HepG2 (cell line): ENCODE data around the gene FGF19. TPM values are rescaled to one million over a fixed set of nuclear protein-coding genes. Genes with fewer than 3 reads are reported as not detected.

Experiments used
- CHD4 ChIP-seq: fragments of 200-600 bp; sonication (generic); IDR thresholded peaks from 2 replicates; pipeline ENCODE4 v1.7.0; 2017; ENCODE audit warnings: mild to moderate bottlenecking, low read length, borderline replicate concordance
- DNMT1 ChIP-seq: sonication (generic); formaldehyde crosslinking; IDR thresholded peaks from 2 replicates; pipeline ENCODE4 v1.5.1; 2020; ENCODE audit warnings: mild to moderate bottlenecking, missing genetic modification reagents
- FIP1L1 ChIP-seq: fragments of 200-400 bp; formaldehyde crosslinking; IDR thresholded peaks from 2 replicates; pipeline ENCODE4 v1.6.1; 2018; ENCODE audit warnings: low read depth, mild to moderate bottlenecking, low read length, moderate library complexity, borderline replicate concordance; ENCODE audit not compliant: insufficient read depth
- FOXJ3 ChIP-seq: sonication (generic); formaldehyde crosslinking; IDR thresholded peaks from 2 replicates; pipeline ENCODE4 v1.4.0; 2020; ENCODE audit warnings: missing genetic modification reagents, mild to moderate bottlenecking, borderline replicate concordance
- FOXM1 ChIP-seq: sonication (generic); formaldehyde crosslinking; IDR thresholded peaks from 2 replicates; pipeline ENCODE4 v1.5.0; 2020; ENCODE audit warnings: missing genetic modification reagents
- IKZF1 ChIP-seq: fragments of 450-650 bp; IDR thresholded peaks from 2 replicates; pipeline ENCODE4 v1.7.1; 2016
- MBD4 ChIP-seq: IDR thresholded peaks from 2 replicates; pipeline ENCODE4 v1.6.1; 2012; ENCODE audit warnings: low read length, inconsistent platforms, borderline replicate concordance
- MED13 ChIP-seq: sonication (generic); formaldehyde crosslinking; IDR thresholded peaks from 2 replicates; pipeline ENCODE4 v1.5.0; 2020; ENCODE audit warnings: missing genetic modification reagents
- MXD4 ChIP-seq: IDR thresholded peaks from 2 replicates; pipeline ENCODE4 v1.6.1; 2016; ENCODE audit warnings: mild to moderate bottlenecking, missing biosample characterization, missing genetic modification reagents
- NAIF1 ChIP-seq: sonication (generic); formaldehyde crosslinking; IDR thresholded peaks from 2 replicates; pipeline ENCODE4 v1.5.0; 2020; ENCODE audit warnings: mild to moderate bottlenecking, missing genetic modification reagents, borderline replicate concordance
- PAF1 ChIP-seq: IDR thresholded peaks from 2 replicates; pipeline ENCODE4 v1.6.1; 2016; ENCODE audit warnings: missing genetic modification reagents, missing compliant biosample characterization
- RAD51 ChIP-seq: fragments of 450-650 bp; IDR thresholded peaks from 2 replicates; pipeline ENCODE4 v1.6.1; 2016; ENCODE audit warnings: borderline replicate concordance
- U2AF1 ChIP-seq: fragments of 200-400 bp; formaldehyde crosslinking; optimal IDR thresholded peaks from 2 replicates; pipeline ENCODE3; 2017; ENCODE audit warnings: mild to moderate bottlenecking, low read depth, low read length
- ZFP36L1 ChIP-seq: sonication (generic); formaldehyde crosslinking; IDR thresholded peaks from 2 replicates; pipeline ENCODE4 v1.8.0; 2022; ENCODE audit warnings: mild to moderate bottlenecking, missing genetic modification reagents, moderate library complexity
- ZIK1 ChIP-seq: sonication (generic); formaldehyde crosslinking; IDR thresholded peaks from 2 replicates; pipeline ENCODE4 v1.5.0; 2020; ENCODE audit warnings: mild to moderate bottlenecking, low read depth, missing genetic modification reagents, borderline replicate concordance
- ZNF329 ChIP-seq: sonication (generic); formaldehyde crosslinking; IDR thresholded peaks from 2 replicates; pipeline ENCODE4 v1.9.0; 2021; ENCODE audit warnings: low read depth, mild to moderate bottlenecking, missing genetic modification reagents
- ZNF703 ChIP-seq: sonication (generic); formaldehyde crosslinking; IDR thresholded peaks from 2 replicates; pipeline ENCODE4 v1.5.1; 2020; ENCODE audit warnings: missing genetic modification reagents, mild to moderate bottlenecking, moderate library complexity, borderline replicate concordance
- ZNF766 ChIP-seq: sonication (generic); formaldehyde crosslinking; IDR thresholded peaks from 2 replicates; pipeline ENCODE4 v1.5.0; 2020; ENCODE audit warnings: missing genetic modification reagents, borderline replicate concordance
- polyA plus RNA-seq, 8 experiments: library from polyadenylated mRNA; depleted of rRNA in 3 of 8; stranded (reverse) in 7 of 8; unstranded in 1 of 8; fragments of >200 nt; fragmentation: Illumina TruSeq in 4 of 8; extraction: Trizol in 4 of 8; gene quantifications; 2 replicates each; pipeline versions ENCODE4 v1.2.1 to v1.2.3, GENCODE V29; 2011 to 2016; ENCODE audit warnings: low read depth in 4 of 8, missing spikeins in 1 of 8, mixed read lengths in 1 of 8; ENCODE audit not compliant: insufficient read depth in 1 of 8
- total RNA-seq, 5 experiments: library from RNA; depleted of rRNA; stranded (reverse); fragments of >200 nt; fragmentation: Illumina TruSeq; extraction: Trizol; gene quantifications; 2 replicates each; pipeline ENCODE4 v1.2.3, GENCODE V29; 2016; ENCODE audit warnings: low read depth in 1 of 5
- TF ChIP-seq, protein P1 (sequence below): sonication (generic); formaldehyde crosslinking; IDR thresholded peaks from 2 replicates; pipeline ENCODE4 v1.4.0; 2020; ENCODE audit warnings: missing genetic modification reagents
- TF ChIP-seq, protein P2 (sequence below): sonication (generic); formaldehyde crosslinking; IDR thresholded peaks from 2 replicates; pipeline ENCODE4 v1.8.1; 2023; ENCODE audit warnings: mild to moderate bottlenecking, moderate library complexity, missing genetic modification reagents
- TF ChIP-seq, protein P3 (sequence below): sonication (generic); formaldehyde crosslinking; IDR thresholded peaks from 2 replicates; pipeline ENCODE4 v1.4.0; 2020; ENCODE audit warnings: missing genetic modification reagents

Gene FGF19
- total and polyA plus RNA-seq, 2 of the 13 experiments (the other 11 are each of a cell fraction or from before 2014, with no cell fraction given) = 0.07 TPM; not detected in 1

DNA sequence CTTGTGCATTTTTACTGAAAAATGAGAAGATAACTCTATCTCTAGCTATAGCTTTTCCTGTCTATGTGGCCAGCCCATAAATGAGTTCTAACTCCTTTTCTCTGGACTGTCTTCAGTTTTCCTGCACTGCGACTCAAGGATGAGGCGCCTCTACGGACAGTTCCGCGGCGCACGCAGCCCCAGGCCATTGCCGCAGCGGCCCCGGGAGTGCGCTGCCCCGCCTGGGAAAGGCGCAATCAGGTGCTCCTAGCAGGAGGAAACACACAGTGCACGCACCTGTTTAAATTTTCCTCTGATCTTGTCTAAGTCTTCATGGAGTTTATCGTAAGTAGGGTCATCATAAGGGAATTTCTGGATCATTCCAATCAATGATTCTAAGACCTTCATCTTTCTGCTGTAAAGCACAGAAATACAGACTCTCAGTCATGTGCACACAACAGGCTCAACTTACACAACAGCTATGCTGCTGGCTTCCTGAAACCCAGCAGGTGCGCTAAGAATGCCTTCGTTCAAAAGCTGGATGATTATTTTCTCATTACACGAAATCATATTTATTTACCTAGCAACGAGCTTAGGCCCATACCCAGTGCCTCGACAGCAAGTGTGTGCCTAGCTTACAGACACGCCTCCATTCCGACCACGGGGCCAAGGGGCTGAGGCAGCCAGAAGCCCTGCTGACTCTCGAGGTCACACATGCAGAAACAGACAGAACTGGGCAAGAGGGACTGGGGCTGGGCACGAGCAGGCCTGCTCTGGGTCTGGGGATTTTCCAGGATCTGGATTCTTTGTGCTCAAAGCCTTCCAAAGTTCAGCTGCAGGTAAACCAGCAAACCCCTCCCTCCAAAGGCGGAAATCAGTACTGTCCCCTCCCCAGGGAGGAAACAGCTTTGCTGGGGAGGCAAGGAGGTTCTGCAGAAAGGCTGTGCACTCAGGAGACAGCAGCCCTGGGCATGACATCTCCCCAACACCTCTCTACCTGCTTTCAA lies 35.9 kb downstream of the FGF19 start (continued):
- TF ChIP-seq DNMT1 (CRISPR knock-in tag) (no peak), MXD4 (CRISPR knock-in tag) (peak; percentile 79), MBD4 (no peak), FOXM1 (no peak), IKZF1 (no peak), ZNF703 (0 out of 2 replicates have a peak, but pooled peaks have one; percentile 16), CHD4 (no peak), MED13 (CRISPR knock-in tag) (no peak), FIP1L1 (no peak), ZIK1 (peak; percentile 86; the same call in 1 of the 2 replicates), ZNF329 (CRISPR knock-in tag) (peak; percentile 49; the same call in 1 of the 2 replicates), ZFP36L1 (CRISPR knock-in tag) (peak; percentile 94), NAIF1 (CRISPR knock-in tag) (no peak; the same call in 1 of the 2 replicates), ZNF766 (CRISPR knock-in tag) (peak; percentile 73; the same call in 1 of the 2 replicates), U2AF1 (peak; percentile 40), FOXJ3 (no peak), RAD51 (no peak), PAF1 (CRISPR knock-in tag) (no peak)
- TF ChIP-seq, protein P1, sequence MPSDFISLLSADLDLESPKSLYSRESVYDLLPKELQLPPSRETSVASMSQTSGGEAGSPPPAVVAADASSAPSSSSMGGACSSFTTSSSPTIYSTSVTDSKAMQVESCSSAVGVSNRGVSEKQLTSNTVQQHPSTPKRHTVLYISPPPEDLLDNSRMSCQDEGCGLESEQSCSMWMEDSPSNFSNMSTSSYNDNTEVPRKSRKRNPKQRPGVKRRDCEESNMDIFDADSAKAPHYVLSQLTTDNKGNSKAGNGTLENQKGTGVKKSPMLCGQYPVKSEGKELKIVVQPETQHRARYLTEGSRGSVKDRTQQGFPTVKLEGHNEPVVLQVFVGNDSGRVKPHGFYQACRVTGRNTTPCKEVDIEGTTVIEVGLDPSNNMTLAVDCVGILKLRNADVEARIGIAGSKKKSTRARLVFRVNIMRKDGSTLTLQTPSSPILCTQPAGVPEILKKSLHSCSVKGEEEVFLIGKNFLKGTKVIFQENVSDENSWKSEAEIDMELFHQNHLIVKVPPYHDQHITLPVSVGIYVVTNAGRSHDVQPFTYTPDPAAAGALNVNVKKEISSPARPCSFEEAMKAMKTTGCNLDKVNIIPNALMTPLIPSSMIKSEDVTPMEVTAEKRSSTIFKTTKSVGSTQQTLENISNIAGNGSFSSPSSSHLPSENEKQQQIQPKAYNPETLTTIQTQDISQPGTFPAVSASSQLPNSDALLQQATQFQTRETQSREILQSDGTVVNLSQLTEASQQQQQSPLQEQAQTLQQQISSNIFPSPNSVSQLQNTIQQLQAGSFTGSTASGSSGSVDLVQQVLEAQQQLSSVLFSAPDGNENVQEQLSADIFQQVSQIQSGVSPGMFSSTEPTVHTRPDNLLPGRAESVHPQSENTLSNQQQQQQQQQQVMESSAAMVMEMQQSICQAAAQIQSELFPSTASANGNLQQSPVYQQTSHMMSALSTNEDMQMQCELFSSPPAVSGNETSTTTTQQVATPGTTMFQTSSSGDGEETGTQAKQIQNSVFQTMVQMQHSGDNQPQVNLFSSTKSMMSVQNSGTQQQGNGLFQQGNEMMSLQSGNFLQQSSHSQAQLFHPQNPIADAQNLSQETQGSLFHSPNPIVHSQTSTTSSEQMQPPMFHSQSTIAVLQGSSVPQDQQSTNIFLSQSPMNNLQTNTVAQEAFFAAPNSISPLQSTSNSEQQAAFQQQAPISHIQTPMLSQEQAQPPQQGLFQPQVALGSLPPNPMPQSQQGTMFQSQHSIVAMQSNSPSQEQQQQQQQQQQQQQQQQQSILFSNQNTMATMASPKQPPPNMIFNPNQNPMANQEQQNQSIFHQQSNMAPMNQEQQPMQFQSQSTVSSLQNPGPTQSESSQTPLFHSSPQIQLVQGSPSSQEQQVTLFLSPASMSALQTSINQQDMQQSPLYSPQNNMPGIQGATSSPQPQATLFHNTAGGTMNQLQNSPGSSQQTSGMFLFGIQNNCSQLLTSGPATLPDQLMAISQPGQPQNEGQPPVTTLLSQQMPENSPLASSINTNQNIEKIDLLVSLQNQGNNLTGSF (CRISPR knock-in tag) = peak; percentile 96
- TF ChIP-seq, protein P2, sequence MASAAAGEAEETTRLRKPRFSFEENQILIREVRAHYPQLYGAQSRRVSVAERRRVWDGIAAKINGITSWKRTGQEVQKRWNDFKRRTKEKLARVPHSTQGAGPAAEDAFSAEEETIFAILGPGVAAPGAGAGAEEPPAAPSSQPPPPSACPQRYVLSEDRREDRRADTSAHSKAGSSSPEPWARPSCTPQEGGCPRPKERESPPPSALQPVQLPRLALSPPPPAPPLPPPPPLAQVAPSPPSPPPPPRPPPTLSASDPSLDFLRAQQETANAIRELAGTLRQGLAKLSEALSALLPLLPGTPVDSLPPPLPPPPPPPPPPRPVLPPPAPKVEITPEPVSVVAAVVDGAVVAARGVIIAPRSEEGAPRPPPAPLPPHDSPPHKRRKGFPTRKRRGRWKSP (CRISPR knock-in tag) = peak; percentile 80
- TF ChIP-seq, protein P3, sequence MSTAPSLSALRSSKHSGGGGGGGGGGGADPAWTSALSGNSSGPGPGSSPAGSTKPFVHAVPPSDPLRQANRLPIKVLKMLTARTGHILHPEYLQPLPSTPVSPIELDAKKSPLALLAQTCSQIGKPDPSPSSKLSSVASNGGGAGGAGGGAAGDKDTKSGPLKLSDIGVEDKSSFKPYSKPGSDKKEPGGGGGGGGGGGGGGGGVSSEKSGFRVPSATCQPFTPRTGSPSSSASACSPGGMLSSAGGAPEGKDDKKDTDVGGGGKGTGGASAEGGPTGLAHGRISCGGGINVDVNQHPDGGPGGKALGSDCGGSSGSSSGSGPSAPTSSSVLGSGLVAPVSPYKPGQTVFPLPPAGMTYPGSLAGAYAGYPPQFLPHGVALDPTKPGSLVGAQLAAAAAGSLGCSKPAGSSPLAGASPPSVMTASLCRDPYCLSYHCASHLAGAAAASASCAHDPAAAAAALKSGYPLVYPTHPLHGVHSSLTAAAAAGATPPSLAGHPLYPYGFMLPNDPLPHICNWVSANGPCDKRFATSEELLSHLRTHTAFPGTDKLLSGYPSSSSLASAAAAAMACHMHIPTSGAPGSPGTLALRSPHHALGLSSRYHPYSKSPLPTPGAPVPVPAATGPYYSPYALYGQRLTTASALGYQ (CRISPR knock-in tag) = 0 out of 2 replicates have a peak, but pooled peaks have one; percentile 74
